IPS DF 6.9 (cell line): Measurements from ENCODE around the gene GAS7.

ENCODE experiments used
- DNase-seq: peaks from one replicate; pipeline ENCODE4 v3.0.0-alpha.2; 2013; ENCODE audit warnings: low read depth, low spot score
- H3K27ac ChIP-seq: one replicate; pipeline ENCODE4 v1.5.1; 2013; ENCODE audit warnings: low read length, control low read depth
- H3K27me3 ChIP-seq: 2 replicates; pipeline ENCODE4 v1.6.1; 2013; ENCODE audit warnings: mild to moderate bottlenecking, low read length; ENCODE audit not compliant: control insufficient read depth, insufficient read depth
- H3K36me3 ChIP-seq: 2 replicates; pipeline ENCODE4 v1.6.1; 2013; ENCODE audit warnings: low read length; ENCODE audit not compliant: control insufficient read depth, insufficient read depth
- H3K4me1 ChIP-seq: 2 replicates; pipeline ENCODE4 v1.6.1; 2013; ENCODE audit warnings: low read length; ENCODE audit not compliant: control insufficient read depth, insufficient read depth
- H3K4me3 ChIP-seq: 2 replicates; pipeline ENCODE4 v1.5.1; 2013; ENCODE audit warnings: mild to moderate bottlenecking, low read length
- H3K9me3 ChIP-seq: 2 replicates; pipeline ENCODE4 v1.6.1; 2013; ENCODE audit warnings: low read length, inconsistent platforms; ENCODE audit not compliant: control insufficient read depth, insufficient read depth
- whole genome bisulfite sequencing: extraction: QIAGEN DNeasy Blood & Tissue Kit; methylation state at CpG from one replicate; pipeline ENCODE4 v1.1.7; 2013; ENCODE audit warnings: mixed read lengths, missing lambda C conversion rate; ENCODE audit not compliant: insufficient read length, insufficient coverage; 5-methylcytosine and 5-hydroxymethylcytosine counted together

GAS7 gene

GRCh38 chr17:9906616-9907015 is 291.8 kb downstream of the GAS7 start:
- Histone ChIP-seq H3K4me3 (no peak overlapping the region), H3K27me3 (no peaks in the 10 kb centered on the region), H3K36me3 (no peaks in the 10 kb centered on the region), H3K9me3 (no peaks in the 10 kb centered on the region), H3K4me1 (no peaks in the 10 kb centered on the region), H3K27ac (no peak overlapping the region)
- WGBS, result no CpG with 5 or more reads among the region's 14 CpGs
- DNase-seq, result no peak

- Histone ChIP-seq H3K4me1 (no peaks in the 10 kb centered on the region), H3K4me3 (no peak overlapping the region), H3K27me3 (no peaks in the 10 kb centered on the region), H3K36me3 (no peaks in the 10 kb centered on the region), H3K27ac (no peak overlapping the region), H3K9me3 (no peaks in the 10 kb centered on the region)
- no CpG with 5 or more reads among the region's 4 CpGs for WGBS
- DNase-seq, result peak; percentile 29
These were observed 292.5 kb downstream of the GAS7 start for GRCh38 chr17:9905902-9906301.

GRCh38 chr17:9905078-9905415 is 293.4 kb downstream of the GAS7 start, which contains the start of gene RCVRN:
RCVRN (minus strand) TSS chr17:9905271; CDS start chr17:9905180, 91 bp downstream.
- no peaks in the 10 kb centered on the region for H3K36me3 ChIP-seq
- H3K4me1 ChIP-seq, result 0 out of 2 replicates have a peak, but pooled peaks cover under 1% of the 10 kb centered on the region
- WGBS, result no CpG with 5 or more reads among the region's 11 CpGs
- H3K27ac ChIP-seq, result no peak within 1 kb of the TSS
- no peak within 1 kb of the TSS for H3K4me3 ChIP-seq
- DNase-seq, result no peak
- no peaks in the 10 kb centered on the region for H3K9me3 ChIP-seq
- no peaks in the 10 kb centered on the region for H3K27me3 ChIP-seq

DNA sequence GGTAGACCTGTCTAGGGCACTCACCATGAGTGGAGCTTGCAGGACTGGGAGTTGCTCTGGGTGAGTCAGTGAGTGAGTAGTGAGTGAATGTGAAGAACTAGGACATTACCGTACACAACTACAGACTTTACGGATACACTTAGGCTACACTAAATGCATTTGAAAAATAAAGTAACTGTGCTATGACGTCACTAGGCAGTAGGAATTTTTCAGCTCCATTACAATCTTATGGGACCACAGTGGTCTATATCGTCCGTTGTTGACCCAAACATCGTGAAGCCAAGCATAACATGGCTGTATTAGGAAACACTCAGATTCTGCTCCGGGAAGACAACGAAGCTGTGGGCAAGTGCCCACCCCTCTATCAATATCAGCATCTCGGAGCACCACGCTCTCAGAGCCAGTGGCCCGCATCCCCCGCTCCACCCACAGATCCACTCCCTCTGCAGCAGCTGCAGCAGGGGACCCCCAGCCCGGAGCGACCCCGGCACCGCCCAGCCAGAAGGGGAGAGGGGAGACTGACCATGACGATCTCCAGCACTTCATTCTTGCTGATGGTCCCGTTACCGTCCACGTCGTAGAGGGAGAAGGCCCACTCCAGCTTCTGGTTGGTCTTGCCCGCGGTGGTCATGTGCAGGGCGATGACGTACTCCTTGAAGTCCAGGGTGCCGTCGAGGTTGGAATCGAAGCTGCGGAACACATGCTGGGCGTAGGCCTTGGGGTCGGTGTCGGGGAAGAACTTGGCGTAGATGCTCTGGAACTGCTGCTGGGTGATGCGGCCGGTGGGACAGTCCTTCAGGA is 293.9 kb downstream of the GAS7 start:
- Histone ChIP-seq H3K27me3 (no peaks in the 10 kb centered on the region), H3K4me1 (0 out of 2 replicates have a peak, but pooled peaks cover 1% of the 10 kb centered on the region), H3K27ac (no peak overlapping the region), H3K4me3 (no peak overlapping the region), H3K36me3 (no peaks in the 10 kb centered on the region), H3K9me3 (no peaks in the 10 kb centered on the region)
- no peak for DNase-seq
- WGBS, result no CpG with 5 or more reads among the region's 35 CpGs

GRCh38 chr17:9902120-9902519 is 296.3 kb downstream of the GAS7 start:
- Histone ChIP-seq H3K27me3 (no peaks in the 10 kb centered on the region), H3K4me1 (0 out of 2 replicates have a peak, but pooled peaks cover 1% of the 10 kb centered on the region), H3K36me3 (no peaks in the 10 kb centered on the region), H3K27ac (no peak overlapping the region), H3K9me3 (no peaks in the 10 kb centered on the region), H3K4me3 (no peak overlapping the region)
- WGBS, result no CpG with 5 or more reads among the region's 2 CpGs
- DNase-seq, result no peak

- Histone ChIP-seq H3K36me3 (no peaks in the 10 kb centered on the region), H3K4me1 (0 out of 2 replicates have a peak, but pooled peaks cover 1% of the 10 kb centered on the region), H3K4me3 (no peak overlapping the region), H3K9me3 (no peaks in the 10 kb centered on the region), H3K27me3 (no peaks in the 10 kb centered on the region), H3K27ac (no peak overlapping the region)
- no peak for DNase-seq
- WGBS, result no CpG with 5 or more reads among the region's 8 CpGs
These were observed 297.6 kb downstream of the GAS7 start for GRCh38 chr17:9900784-9901183.

DNA sequence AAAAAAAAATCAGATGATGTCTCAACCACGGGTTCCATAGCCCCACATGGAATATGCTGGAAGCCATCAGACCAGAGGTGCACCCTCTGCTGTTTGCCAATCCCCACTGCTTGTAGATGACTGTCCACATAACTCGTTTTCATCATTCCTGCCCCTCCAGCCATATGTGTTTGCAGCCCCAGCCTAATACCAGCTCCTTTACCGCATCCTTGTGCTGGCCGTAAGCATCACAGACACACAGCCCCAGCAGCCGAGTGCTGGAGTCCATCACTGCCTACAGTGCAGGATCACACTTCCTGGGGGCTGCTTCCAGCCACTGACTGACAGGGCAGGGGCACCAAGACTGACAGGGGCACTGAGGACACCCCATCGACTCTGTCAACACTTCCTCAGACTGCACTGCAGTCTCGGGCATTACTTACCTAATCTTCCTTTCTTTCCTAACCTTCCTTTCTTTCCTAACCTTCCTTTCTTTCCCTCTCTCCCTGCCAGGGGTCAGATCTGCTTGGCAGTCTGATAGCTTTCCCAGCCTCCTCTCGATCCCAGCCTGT is 298.3 kb downstream of the GAS7 start:
- no peak overlapping the region for H3K4me3 ChIP-seq
- H3K4me1 ChIP-seq, result 0 out of 2 replicates have a peak, but pooled peaks cover 1% of the 10 kb centered on the region
- H3K36me3 ChIP-seq, result no peaks in the 10 kb centered on the region
- H3K9me3 ChIP-seq, result no peaks in the 10 kb centered on the region
- no CpG with 5 or more reads among the region's 8 CpGs for WGBS
- no peaks in the 10 kb centered on the region for H3K27me3 ChIP-seq
- no peak overlapping the region for H3K27ac ChIP-seq
- DNase-seq, result no peak

DNA sequence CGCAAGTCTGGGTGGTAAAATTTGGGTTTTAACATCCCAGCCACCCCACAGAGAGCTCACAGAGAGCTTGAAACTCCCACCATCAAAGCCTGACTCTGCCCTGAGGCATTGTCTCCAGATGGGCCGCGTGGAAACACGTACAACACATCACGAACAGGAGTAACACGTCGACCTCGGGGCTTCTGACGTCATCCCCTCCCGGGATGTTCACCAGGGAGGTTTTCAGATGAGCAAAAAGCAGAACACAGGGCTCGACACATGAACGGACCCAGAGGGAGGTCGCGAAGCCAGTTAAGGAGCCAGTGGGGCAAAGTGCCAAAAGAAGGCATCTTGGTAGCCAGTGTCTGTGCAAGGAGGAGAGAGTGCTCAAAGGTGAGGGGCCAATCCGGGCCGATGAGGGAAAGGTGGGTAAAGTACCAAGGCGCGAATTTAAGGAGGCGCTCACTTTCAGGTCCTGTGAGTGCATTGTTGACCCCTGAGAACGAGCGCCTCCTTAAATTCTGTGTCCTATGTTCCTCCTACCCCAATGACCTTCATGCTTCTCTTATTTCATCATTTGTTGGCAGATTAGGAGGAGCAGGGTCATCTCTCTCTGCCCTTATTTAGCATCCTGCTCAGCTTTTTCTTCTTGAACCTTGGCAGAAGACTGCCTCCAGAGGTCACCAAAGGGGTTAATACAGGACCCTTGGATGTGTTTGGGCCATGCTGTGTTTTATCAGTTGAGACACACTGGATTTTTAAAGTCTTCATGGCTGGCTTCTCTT is 298.9 kb downstream of the GAS7 start:
- Histone ChIP-seq H3K27me3 (no peaks in the 10 kb centered on the region), H3K9me3 (no peaks in the 10 kb centered on the region), H3K36me3 (no peaks in the 10 kb centered on the region), H3K4me1 (0 out of 2 replicates have a peak, but pooled peaks cover 1% of the 10 kb centered on the region), H3K4me3 (no peak overlapping the region), H3K27ac (no peak overlapping the region)
- no peak for DNase-seq
- WGBS, result no CpG with 5 or more reads among the region's 21 CpGs

DNA sequence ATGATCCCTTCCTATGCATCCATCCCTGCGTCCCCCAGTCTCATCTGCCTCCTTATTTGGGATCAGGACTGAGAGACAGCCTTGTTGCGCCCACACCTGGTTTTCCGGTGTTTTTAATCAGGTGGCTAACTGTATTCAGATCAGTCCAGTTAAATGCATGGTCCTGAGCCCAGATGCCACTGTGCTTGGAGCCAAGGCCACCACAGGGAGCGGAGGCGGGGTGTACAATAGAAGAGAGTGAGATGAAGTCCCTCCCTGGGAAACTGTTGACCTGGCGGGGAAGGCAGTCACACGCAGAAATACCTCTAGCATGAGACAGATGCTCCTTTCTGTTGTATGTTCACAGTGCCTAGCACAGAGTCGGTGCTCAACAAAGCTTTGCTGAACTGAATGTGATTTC is 299.6 kb downstream of the GAS7 start:
- Histone ChIP-seq H3K27me3 (no peaks in the 10 kb centered on the region), H3K4me3 (no peak overlapping the region), H3K4me1 (0 out of 2 replicates have a peak, but pooled peaks cover 1% of the 10 kb centered on the region), H3K9me3 (no peaks in the 10 kb centered on the region), H3K36me3 (no peaks in the 10 kb centered on the region), H3K27ac (no peak overlapping the region)
- DNase-seq, result no peak
- WGBS, result no CpG with 5 or more reads among the region's 8 CpGs

DNA sequence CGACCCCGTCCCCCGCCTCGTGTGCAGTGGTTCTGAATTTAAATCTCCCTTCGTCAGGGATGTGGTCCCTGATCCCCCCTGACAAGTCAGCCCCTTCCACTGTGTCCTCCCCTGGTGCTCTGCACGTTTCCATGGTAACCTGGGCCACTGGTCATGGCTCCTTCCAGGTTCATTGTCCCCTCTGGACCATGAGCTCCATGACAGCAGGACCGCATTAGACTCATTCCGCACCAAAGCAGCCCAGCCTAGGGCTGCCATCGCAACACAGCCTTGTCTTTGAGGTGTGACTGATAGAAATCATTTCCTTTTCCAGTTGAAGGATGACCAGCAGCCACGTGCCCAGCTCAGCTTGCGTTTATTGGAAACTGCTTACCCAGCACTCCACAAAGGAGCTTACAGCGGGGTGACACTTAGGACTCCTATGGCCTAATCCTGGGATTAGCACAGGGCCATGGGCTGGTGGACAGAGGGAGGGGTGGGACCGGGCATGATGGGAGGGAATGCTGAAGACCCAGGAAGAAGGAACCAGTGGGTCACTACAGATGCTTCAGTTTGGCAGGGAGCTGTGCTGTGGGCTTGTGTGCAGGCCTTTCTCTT is 300.9 kb downstream of the GAS7 start:
- DNase-seq, result no peak
- H3K27ac ChIP-seq, result no peak overlapping the region
- WGBS, result no CpG with 5 or more reads among the region's 13 CpGs
- H3K9me3 ChIP-seq, result no peaks in the 10 kb centered on the region
- no peaks in the 10 kb centered on the region for H3K36me3 ChIP-seq
- H3K4me1 ChIP-seq, result 0 out of 2 replicates have a peak, but pooled peaks cover 1% of the 10 kb centered on the region
- H3K27me3 ChIP-seq, result no peaks in the 10 kb centered on the region
- H3K4me3 ChIP-seq, result no peak overlapping the region
